PC-3 (cell line): ENCODE results near the gene CANX.

Experiments used
- CTCF ChIP-seq: fragments of 300-600 bp; sonication (generic); conservative IDR thresholded peaks from 2 replicates; pipeline ENCODE4 v1.5.1; 2017; ENCODE audit warnings: antibody characterized with exemption, low read depth, mild to moderate bottlenecking, low read length
- EZH2 ChIP-seq: fragments of 300-600 bp; sonication (generic); IDR thresholded peaks from one replicate; pipeline ENCODE4 v1.6.1; 2017; ENCODE audit warnings: antibody characterized with exemption, mild to moderate bottlenecking, low read length; ENCODE audit not compliant: unreplicated experiment
- EZH2phosphoT487 ChIP-seq: fragments of 300-600 bp; sonication (generic); IDR thresholded peaks from 2 replicates; pipeline ENCODE4 v1.6.1; 2018; ENCODE audit warnings: mild to moderate bottlenecking, antibody characterized with exemption, low read length, borderline replicate concordance

- TF ChIP-seq CTCF = no peak
- no peak for TF ChIP-seq EZH2
- TF ChIP-seq EZH2phosphoT487 = no peak
Measured at GRCh38 chr5:179771311-179771895, 72.6 kb downstream of the CANX start.
